GM19043 (cell line): ENCODE data around the gene ADAMTSL2.

Experiments used
- ATAC-seq: cut with Tn5 transposase; IDR thresholded peaks from one replicate; pipeline ENCODE4 v1.9.1; 2021; ENCODE audit warnings: low read depth; ENCODE audit not compliant: unreplicated experiment

The ADAMTSL2 gene

DNA sequence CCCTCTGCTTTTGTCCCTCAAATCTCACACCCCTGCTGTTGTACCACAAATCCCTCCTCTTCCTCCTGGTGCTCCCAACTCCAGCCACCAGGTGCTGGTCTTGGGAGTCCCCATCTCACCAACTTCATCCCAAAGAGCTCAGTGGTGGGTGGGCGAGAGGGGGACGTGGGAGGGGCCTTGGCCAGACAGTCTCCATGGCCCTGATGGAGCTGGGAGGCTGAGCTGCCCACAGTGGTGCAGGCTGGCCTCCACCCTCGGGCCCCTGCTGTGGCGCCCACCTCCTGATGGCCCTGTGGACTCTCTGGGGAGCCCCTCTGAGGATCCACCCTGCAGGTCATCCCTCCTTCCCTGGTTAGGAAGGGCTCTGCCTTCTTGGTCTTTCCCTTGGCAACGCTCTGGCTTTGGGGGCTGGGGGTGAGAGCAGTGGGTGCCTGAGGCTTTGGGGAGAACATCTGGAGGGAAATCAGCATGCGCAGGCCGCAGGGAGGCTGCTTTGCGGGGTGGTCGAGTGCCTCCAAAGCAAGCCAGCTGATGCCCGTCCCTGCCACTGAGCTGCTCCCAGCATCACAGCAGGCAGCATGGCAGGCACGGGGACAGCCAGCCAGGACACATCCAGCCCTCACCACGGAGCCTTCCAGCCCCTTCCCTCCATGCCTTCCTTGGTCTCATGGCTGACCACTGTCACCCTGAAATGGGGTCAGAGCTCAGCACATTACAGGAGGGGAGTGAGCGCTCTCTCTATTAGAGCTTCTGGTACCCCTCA, 82.3 kb downstream of the ADAMTSL2 start:
- ATAC-seq = no peak

DNA sequence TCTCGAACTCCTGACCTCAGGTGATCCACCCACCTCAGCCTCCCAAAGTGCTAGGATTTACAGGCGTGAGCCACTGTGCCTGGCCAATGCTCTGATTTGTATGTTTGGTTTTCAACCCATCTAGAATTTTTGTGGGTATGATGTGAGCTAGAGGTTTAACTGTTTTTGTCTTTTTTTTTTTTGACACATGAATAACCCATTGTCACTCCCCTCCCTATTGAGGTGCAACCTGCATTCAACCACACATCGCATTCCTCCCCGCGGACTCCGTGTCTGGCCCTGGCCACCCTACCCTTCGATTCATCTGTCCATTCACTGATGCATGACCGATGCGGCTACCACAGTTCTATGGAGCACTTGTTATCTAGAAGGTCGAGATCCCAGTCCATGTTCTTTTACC, 84.2 kb downstream of the ADAMTSL2 start:
- ATAC-seq = no peak

DNA sequence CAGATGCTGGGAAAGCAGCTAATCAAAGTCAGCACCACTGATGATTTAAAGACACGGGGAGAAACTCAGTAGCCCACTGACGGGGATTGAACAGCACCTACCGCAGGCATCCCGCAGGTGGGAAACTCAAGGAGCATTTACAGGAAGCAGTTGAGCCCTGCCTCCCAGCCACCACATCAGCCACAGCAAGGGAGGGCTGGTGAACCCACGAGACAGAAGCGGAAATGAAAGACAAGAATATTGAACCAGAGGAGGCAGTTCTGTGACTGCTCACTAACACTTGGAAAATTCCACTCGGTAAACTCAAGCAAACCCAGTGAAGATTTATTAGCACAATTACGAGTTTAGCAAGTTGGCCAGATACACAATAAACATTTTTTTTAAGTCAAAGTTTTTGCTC, 85.3 kb downstream of the ADAMTSL2 start:
- ATAC-seq = no peak

DNA sequence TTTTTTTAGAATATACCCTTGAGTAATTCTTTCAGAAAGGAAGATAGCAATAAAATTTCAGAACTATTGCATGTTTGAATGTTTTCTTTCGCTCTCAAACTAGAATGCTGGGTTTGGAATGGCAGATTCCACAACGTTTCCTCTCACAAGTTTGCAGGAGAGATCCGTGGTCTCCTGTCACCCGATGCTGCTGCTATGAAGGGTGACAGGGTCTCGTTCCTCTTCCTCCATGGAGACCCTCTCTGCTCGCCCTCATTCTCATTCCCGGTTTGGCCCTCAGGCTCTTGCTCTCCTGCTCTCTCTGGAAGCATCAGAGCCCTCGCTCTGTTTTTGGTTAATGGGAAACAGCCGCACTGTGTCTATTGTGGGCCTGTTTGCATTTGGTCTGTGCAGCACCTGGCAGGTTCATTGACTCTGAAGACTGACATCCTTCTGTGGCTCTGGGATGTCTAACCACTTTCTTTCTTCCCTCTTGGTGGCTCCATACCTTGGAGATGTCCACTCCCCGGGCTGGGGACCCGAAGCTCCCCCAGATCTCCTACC, 87.3 kb downstream of the ADAMTSL2 start:
- ATAC-seq = no peak

DNA sequence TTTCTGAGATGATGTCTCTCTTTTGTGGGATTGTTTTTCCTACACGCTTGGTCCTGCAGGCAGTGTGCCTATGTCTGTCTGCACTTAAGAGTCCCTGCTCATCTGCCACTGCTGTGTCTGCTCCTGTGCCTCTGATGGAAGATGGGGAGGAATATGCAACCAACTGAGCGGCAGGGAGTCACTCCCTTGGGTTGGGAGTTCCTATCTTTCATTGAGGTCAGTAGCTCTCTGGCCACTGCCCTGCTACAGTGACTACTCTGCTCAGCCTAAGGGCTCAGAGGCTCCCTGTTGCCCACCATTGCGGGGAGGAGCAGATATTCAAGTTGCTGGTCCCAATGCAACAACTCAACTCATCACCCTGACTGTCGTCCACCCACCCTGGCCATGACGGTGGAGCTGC, 88.1 kb downstream of the ADAMTSL2 start:
- ATAC-seq = no peak
